PC-3 (cell line): ENCODE measurements around the gene TJP3.

Experiments used
- CTCF ChIP-seq: fragments of 300-600 bp; sonication (generic); conservative IDR thresholded peaks from 2 replicates; pipeline ENCODE4 v1.5.1; 2017; ENCODE audit warnings: antibody characterized with exemption, low read depth, mild to moderate bottlenecking, low read length
- EZH2 ChIP-seq: fragments of 300-600 bp; sonication (generic); IDR thresholded peaks from one replicate; pipeline ENCODE4 v1.6.1; 2017; ENCODE audit warnings: antibody characterized with exemption, mild to moderate bottlenecking, low read length; ENCODE audit not compliant: unreplicated experiment
- EZH2phosphoT487 ChIP-seq: fragments of 300-600 bp; sonication (generic); IDR thresholded peaks from 2 replicates; pipeline ENCODE4 v1.6.1; 2018; ENCODE audit warnings: mild to moderate bottlenecking, antibody characterized with exemption, low read length, borderline replicate concordance

- TF ChIP-seq EZH2phosphoT487, result no peak
- no peak for TF ChIP-seq EZH2
- no peak for TF ChIP-seq CTCF
These were observed 73.4 kb downstream of the TJP3 start for GRCh38 chr19:3781603-3782002.
